KMS-11 (cell line): ENCODE measurements around the gene ATP2B1.

Source experiments
- H2AFZ ChIP-seq: fragments of 200-600 bp; sonication (generic); 2 replicates; pipeline ENCODE4 v1.6.1; 2016; ENCODE audit warnings: antibody characterized with exemption, mixed run types, low read depth
- H3K27ac ChIP-seq: fragments of 200-600 bp; sonication (generic); 2 replicates; pipeline ENCODE4 v1.6.1; 2016; ENCODE audit warnings: mild to moderate bottlenecking, mixed run types
- H3K27me3 ChIP-seq: fragments of 200-600 bp; sonication (generic); 2 replicates; pipeline ENCODE4 v1.6.1; 2017; ENCODE audit warnings: mild to moderate bottlenecking, low read depth, mixed run types, moderate library complexity; ENCODE audit not compliant: insufficient read depth
- H3K36me3 ChIP-seq: fragments of 200-600 bp; sonication (generic); 2 replicates; pipeline ENCODE4 v1.6.1; 2017; ENCODE audit warnings: mild to moderate bottlenecking, mixed run types; ENCODE audit not compliant: insufficient read depth
- H3K4me1 ChIP-seq: fragments of 200-600 bp; sonication (generic); 2 replicates; pipeline ENCODE4 v1.6.1; 2016; ENCODE audit warnings: mild to moderate bottlenecking, low read depth, mixed run types; ENCODE audit not compliant: poor library complexity, severe bottlenecking
- H3K4me2 ChIP-seq: fragments of 200-600 bp; sonication (generic); 2 replicates; pipeline ENCODE4 v1.7.0; 2016; ENCODE audit warnings: mild to moderate bottlenecking, mixed run types
- H3K4me3 ChIP-seq: fragments of 200-600 bp; sonication (generic); IDR thresholded peaks from 2 replicates; pipeline ENCODE4 v1.6.1; 2017; ENCODE audit warnings: low read depth, low read length, mixed read lengths; ENCODE audit not compliant: insufficient read depth
- H3K79me2 ChIP-seq: fragments of 200-600 bp; sonication (generic); 2 replicates; pipeline ENCODE4 v1.6.1; 2016; ENCODE audit warnings: low read depth, mixed run types; ENCODE audit not compliant: insufficient read depth
- H3K9ac ChIP-seq: fragments of 200-600 bp; sonication (generic); 2 replicates; pipeline ENCODE4 v1.6.1; 2016; ENCODE audit warnings: mild to moderate bottlenecking, mixed run types
- H4K20me1 ChIP-seq: fragments of 200-600 bp; sonication (generic); 2 replicates; pipeline ENCODE4 v1.6.1; 2016; ENCODE audit warnings: mild to moderate bottlenecking, mixed run types; ENCODE audit not compliant: insufficient read depth
- CTCF ChIP-seq: fragments of 200-600 bp; sonication (generic); conservative IDR thresholded peaks from 2 replicates; pipeline ENCODE4 v1.6.1; 2017; ENCODE audit warnings: low read depth, mild to moderate bottlenecking, antibody characterized with exemption, low read length, moderate library complexity, mixed read lengths

Gene ATP2B1

GRCh38 chr12:89657739-89658138, 50.9 kb downstream of the ATP2B1 start:
- Histone ChIP-seq H3K27me3 (no peaks in the 10 kb centered on the region), H2AFZ (no peak overlapping the region), H3K36me3 (no peaks in the 10 kb centered on the region), H4K20me1 (no peaks in the 10 kb centered on the region), H3K27ac (no peak overlapping the region), H3K79me2 (peaks cover 15% of the 10 kb centered on the region; the same call in 1 of the 2 replicates), H3K9ac (no peak overlapping the region), H3K4me1 (no peaks in the 10 kb centered on the region), H3K4me3 (no peak overlapping the region), H3K4me2 (no peak overlapping the region)
- TF ChIP-seq CTCF: no peak

- H3K79me2 ChIP-seq: peaks cover 12% of the 10 kb centered on the region; the same call in 1 of the 2 replicates
- H3K4me1 ChIP-seq: no peaks in the 10 kb centered on the region
- H2AFZ ChIP-seq: no peak overlapping the region
- H3K4me2 ChIP-seq: no peak overlapping the region
- H3K4me3 ChIP-seq: no peak overlapping the region
- no peak overlapping the region for H3K27ac ChIP-seq
- no peak overlapping the region for H3K9ac ChIP-seq
- no peaks in the 10 kb centered on the region for H4K20me1 ChIP-seq
- no peaks in the 10 kb centered on the region for H3K27me3 ChIP-seq
- TF ChIP-seq CTCF: no peak
- no peaks in the 10 kb centered on the region for H3K36me3 ChIP-seq
Measured at GRCh38 chr12:89657066-89657465, 51.6 kb downstream of the ATP2B1 start.

DNA sequence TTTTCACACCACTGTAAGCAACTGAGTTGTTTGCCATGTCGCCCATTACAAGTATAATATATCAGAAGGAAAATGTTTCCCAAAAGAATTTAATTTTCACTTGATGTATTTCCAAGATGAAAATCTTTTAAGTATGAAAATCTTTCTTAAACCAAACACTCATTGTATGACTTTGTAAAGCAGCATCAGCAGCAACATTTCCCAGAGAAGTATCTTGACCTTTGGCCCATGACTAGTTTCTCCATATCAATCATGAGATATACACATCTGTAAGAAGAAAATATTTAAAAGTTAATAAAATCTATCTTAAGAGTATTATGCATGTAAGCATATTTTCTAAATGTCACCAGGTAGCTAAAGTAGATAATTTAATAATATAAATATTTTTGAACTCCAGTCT, 52.8 kb downstream of the ATP2B1 start:
- H2AFZ ChIP-seq: no peak overlapping the region
- no peaks in the 10 kb centered on the region for H4K20me1 ChIP-seq
- no peak overlapping the region for H3K4me3 ChIP-seq
- no peak overlapping the region for H3K9ac ChIP-seq
- no peak overlapping the region for H3K27ac ChIP-seq
- 0 out of 2 replicates have a peak, but pooled peaks cover 5% of the 10 kb centered on the region for H3K79me2 ChIP-seq
- no peaks in the 10 kb centered on the region for H3K36me3 ChIP-seq
- no peak for TF ChIP-seq CTCF
- H3K27me3 ChIP-seq: no peaks in the 10 kb centered on the region
- no peaks in the 10 kb centered on the region for H3K4me1 ChIP-seq
- H3K4me2 ChIP-seq: no peak overlapping the region

DNA sequence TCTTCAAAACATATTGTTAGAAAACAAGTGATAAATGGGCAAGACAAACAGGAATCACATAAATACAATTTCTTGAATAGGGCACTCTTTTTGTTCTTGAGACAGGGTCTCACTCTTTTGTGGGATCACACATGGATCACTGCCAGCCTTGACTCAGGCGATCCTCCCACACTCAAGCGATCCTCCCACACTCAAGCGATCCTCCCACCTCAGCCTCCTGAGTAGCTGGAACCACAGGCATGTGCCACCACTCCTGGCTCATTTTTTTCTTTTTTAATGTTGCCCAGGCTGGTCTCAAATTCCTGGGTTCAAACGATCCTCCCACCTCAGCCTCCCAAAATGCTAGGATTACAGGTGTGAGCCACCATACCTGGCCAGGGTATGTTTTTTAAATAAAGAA, 57.4 kb downstream of the ATP2B1 start:
- H3K27me3 ChIP-seq: no peaks in the 10 kb centered on the region
- no peaks in the 10 kb centered on the region for H3K36me3 ChIP-seq
- no peaks in the 10 kb centered on the region for H3K79me2 ChIP-seq
- no peak overlapping the region for H3K4me3 ChIP-seq
- no peak overlapping the region for H3K4me2 ChIP-seq
- no peak for TF ChIP-seq CTCF
- no peaks in the 10 kb centered on the region for H4K20me1 ChIP-seq
- H3K27ac ChIP-seq: no peak overlapping the region
- no peak overlapping the region for H2AFZ ChIP-seq
- no peaks in the 10 kb centered on the region for H3K4me1 ChIP-seq
- no peak overlapping the region for H3K9ac ChIP-seq
